ENCODE results near the gene ADGRF4.

The ADGRF4 gene

DNA sequence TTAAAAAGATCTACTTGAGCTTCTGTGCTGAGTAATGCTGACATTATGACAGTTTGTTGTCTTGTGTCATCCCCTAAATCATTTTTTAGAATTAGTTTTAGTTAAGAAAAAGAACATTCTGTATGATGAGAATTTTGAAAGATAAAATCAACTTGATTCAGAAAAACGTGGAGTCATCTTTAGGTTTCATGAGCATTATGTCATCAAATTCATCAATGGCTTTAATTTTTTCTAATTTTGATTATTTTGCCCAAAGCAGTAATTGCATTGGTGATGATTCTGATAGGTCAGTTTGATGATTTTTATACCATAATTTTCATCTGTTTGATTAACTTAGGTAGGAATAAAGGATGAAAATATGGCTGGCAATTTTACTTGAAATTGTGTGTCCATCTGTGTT is 26.6 kb upstream of the ADGRF4 start:
- H3K4me3 ChIP-seq (ENCODE audit: control insufficient read depth, low read depth, low read length) = no peak overlapping the region
- DNase-seq (ENCODE audit: low read depth) = no peak
- TF ChIP-seq, protein P1, sequence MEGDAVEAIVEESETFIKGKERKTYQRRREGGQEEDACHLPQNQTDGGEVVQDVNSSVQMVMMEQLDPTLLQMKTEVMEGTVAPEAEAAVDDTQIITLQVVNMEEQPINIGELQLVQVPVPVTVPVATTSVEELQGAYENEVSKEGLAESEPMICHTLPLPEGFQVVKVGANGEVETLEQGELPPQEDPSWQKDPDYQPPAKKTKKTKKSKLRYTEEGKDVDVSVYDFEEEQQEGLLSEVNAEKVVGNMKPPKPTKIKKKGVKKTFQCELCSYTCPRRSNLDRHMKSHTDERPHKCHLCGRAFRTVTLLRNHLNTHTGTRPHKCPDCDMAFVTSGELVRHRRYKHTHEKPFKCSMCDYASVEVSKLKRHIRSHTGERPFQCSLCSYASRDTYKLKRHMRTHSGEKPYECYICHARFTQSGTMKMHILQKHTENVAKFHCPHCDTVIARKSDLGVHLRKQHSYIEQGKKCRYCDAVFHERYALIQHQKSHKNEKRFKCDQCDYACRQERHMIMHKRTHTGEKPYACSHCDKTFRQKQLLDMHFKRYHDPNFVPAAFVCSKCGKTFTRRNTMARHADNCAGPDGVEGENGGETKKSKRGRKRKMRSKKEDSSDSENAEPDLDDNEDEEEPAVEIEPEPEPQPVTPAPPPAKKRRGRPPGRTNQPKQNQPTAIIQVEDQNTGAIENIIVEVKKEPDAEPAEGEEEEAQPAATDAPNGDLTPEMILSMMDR (conservative IDR thresholded peaks at IDR 0.05; ENCODE audit: control insufficient read depth, insufficient read depth, low read depth, low read length) = no peak

DNA sequence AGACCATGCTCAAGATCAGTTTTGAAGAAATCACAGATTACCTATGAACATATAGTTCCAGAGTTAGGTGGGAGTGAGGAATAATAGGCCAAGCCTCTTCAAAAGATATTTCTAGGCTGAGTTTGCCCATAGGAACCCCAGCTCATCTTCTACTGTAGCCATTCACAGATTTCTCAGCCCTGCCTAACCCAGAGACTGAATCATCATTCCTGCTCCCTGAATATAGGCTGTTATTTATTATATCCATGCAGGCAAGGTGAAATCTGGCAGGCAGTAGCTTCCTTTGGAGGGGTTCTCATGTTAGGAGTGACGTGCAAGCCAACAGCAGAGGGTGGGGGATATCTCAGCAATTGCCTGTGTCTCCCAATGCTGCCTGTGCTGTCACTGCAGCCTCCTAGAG is 25.6 kb upstream of the ADGRF4 start:
- DNase-seq (ENCODE audit: low read depth) = no peak
- TF ChIP-seq, protein P1 (conservative IDR thresholded peaks at IDR 0.05; ENCODE audit: control insufficient read depth, insufficient read depth, low read depth, low read length) = no peak
- H3K4me3 ChIP-seq (ENCODE audit: control insufficient read depth, low read depth, low read length) = no peak overlapping the region

DNA sequence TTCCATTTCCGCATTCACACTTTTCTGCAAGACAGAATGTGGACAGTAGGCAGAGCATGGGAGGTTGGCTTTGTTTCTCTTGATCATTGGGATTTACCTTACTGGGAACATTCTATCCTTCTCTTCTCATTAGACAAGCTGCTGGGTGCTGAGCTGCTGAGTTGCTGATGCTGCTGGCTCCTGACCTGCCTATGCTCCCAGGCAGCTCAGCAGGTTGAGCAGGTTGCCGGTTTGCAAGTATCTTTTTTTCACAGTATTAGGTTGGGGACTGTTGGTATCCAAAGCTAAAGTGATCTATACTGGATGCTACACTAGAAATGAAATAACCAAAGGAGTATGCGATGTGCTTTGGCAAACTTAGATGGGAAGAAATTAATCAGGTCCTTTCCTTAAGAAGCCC is 23.7 kb upstream of the ADGRF4 start:
- TF ChIP-seq, protein P1 (conservative IDR thresholded peaks at IDR 0.05; ENCODE audit: control insufficient read depth, insufficient read depth, low read depth, low read length) = no peak
- DNase-seq (ENCODE audit: low read depth) = no peak
- no peak overlapping the region for H3K4me3 ChIP-seq (ENCODE audit: control insufficient read depth, low read depth, low read length)

DNA sequence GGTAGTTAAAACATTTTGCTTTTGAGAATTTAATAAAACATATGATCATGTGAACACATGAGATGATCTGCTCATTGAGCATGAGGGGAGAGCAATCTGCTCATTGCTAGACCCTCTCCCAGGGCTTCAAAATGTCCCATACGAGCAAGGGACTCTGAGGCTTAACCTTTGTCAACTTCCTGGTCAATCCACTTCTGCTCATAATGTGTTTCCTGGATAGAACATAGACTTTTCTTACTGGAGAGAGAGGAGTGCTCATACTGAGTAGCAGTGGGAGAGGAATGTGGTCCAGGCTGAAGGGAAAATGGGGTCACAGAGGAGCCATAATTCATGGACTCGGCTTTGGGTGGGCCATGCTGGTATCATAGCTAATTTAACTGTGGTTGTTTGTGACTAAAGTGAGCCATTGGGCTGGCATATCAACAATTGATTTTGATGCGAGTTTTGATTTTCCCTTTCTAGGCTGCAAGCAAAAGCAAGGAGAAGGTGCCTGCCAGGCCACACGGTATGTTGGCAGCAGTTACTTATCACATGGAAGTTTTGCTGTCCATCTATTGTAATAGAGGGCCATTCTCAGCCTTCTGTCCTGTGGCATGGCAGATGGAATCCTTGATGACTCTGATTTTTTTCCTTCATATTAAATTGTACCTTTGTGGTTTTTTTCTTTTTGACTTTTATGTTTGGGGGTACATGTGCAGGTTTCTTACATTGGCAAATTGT is 20.8 kb upstream of the ADGRF4 start:
- no peak for DNase-seq (ENCODE audit: low read depth)

DNA sequence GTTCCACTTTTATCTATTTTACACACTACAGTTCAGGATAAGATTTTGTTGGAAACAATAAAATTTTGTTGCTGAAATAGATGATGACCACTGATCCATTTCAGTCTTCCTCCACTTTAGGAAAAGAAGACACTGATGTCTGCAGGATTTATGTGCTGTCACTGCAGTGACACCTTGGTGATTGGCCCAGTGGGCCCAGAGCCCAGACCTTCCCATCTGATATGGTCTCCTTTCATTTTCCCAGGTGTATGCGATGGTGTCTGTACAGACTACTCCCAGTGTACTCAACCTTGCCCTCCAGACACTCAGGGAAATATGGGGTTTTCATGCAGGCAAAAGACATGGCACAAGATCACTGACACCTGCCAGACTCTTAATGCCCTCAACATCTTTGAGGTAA is 19.6 kb upstream of the ADGRF4 start:
- TF ChIP-seq, protein P1 (conservative IDR thresholded peaks at IDR 0.05; ENCODE audit: control insufficient read depth, insufficient read depth, low read depth, low read length) = no peak
- H3K4me3 ChIP-seq (ENCODE audit: control insufficient read depth, low read depth, low read length) = no peak overlapping the region
- no peak for DNase-seq (ENCODE audit: low read depth)

More for the DNA sequence above, 20.8 kb upstream of the ADGRF4 start:
- no peak overlapping the region for H3K4me3 ChIP-seq (ENCODE audit: control insufficient read depth, low read depth, low read length)
- TF ChIP-seq, protein P1 (conservative IDR thresholded peaks at IDR 0.05; ENCODE audit: control insufficient read depth, insufficient read depth, low read depth, low read length) = no peak

DNA sequence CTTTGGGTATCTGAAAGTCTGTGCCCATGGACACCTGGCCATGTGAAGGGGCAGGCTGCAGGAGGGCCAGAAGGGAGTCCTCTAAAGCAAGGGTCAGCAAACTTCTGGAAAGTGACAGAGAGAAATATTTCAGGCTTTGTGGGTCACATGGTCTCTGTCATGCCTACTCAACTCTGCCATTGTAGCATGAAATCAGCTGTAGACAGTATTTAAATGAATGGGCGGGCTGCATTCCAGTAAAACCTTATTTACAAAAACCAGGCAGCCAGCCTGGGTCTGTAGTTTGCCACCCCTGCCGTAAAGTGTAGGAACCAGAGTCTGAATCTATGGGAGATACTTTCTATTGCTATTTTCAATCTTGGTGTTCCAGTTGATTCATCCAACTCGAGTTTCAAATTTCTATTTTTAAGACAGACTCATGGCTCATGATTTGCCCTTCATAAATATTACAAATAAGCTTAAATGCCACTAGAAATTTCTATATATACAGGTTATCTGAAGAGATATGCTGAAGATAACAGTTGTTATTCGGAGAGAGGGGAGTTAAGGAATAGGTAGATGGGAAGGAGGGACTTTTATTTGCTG is 19.0 kb upstream of the ADGRF4 start:
- TF ChIP-seq, protein P1 (conservative IDR thresholded peaks at IDR 0.05; ENCODE audit: control insufficient read depth, insufficient read depth, low read depth, low read length) = no peak
- DNase-seq (ENCODE audit: low read depth) = no peak
- H3K4me3 ChIP-seq (ENCODE audit: control insufficient read depth, low read depth, low read length) = no peak overlapping the region

Measured in fibroblast of mammary gland (primary cell).